IMR-90 (cell line): ENCODE measurements around the gene QDPR. TPM values are rescaled to one million over a fixed set of nuclear protein-coding genes. Genes with fewer than 3 reads are reported as not detected.

Experiments
- ATAC-seq: fragments of 200-7000 bp; cut with Tn5 transposase; 2 replicates; pipeline ENCODE4 v1.9.1; 2020; ENCODE audit warnings: low read depth, mild to moderate bottlenecking, moderate library complexity
- BruUV-seq: library from RNA; stranded (reverse); fragments of 400-500 nt; replicated peaks from 2 replicates; lab custom pipeline; 2021; lab: Mats Ljungman, UMichigan
- CTCF ChIA-PET: fragments of 300-600 bp; formaldehyde crosslinking; extraction: SDS; loops from one replicate; lab custom pipeline; 2021; ENCODE audit warnings: antibody characterized with exemption; lab: Yijun Ruan, JAX
- POLR2A ChIA-PET: fragments of 300-600 bp; sonication (Branson Sonifier 250); formaldehyde crosslinking; loops from one replicate; lab custom pipeline; 2022; ENCODE audit warnings: antibody characterized with exemption; ENCODE audit not compliant: unreplicated experiment; lab: Charles Lee
- DNase-seq: peaks from one replicate; pipeline ENCODE4 v3.0.0; 2013
- H2AFZ ChIP-seq: replicated peaks from 2 replicates; pipeline ENCODE3; 2013; ENCODE audit warnings: low read length, mild to moderate bottlenecking; ENCODE audit not compliant: poor library complexity
- H2AK5ac ChIP-seq: 2 replicates; pipeline ENCODE4 v1.6.1; 2013; ENCODE audit warnings: low read depth, low read length, inconsistent platforms
- H2AK9ac ChIP-seq: replicated peaks from 2 replicates; pipeline ENCODE3; 2013; ENCODE audit warnings: mild to moderate bottlenecking, low read depth, low read length, moderate library complexity; ENCODE audit not compliant: poor library complexity
- H2BK120ac ChIP-seq: 2 replicates; pipeline ENCODE4 v1.6.1; 2013; ENCODE audit warnings: low read depth, low read length, inconsistent platforms
- H2BK15ac ChIP-seq: 3 replicates; pipeline ENCODE4 v1.6.1; 2013; ENCODE audit warnings: low read depth, low read length, inconsistent platforms
- H2BK20ac ChIP-seq: 2 replicates; pipeline ENCODE4 v1.6.1; 2013; ENCODE audit warnings: low read depth, mild to moderate bottlenecking, inconsistent platforms, low read length, moderate library complexity
- H2BK5ac ChIP-seq: 2 replicates; pipeline ENCODE4 v1.6.1; 2013; ENCODE audit warnings: mild to moderate bottlenecking, low read depth, low read length, inconsistent platforms; ENCODE audit not compliant: poor library complexity, severe bottlenecking
- H3K14ac ChIP-seq: replicated peaks from 2 replicates; pipeline ENCODE4 v1.6.1; 2013; ENCODE audit warnings: low read depth, low read length, inconsistent platforms
- H3K18ac ChIP-seq: 2 replicates; pipeline ENCODE4 v1.6.1; 2013; ENCODE audit warnings: low read depth, low read length, control low read depth
- H3K23ac ChIP-seq: 2 replicates; pipeline ENCODE4 v1.6.1; 2013; ENCODE audit warnings: low read depth, low read length, inconsistent platforms
- H3K27ac ChIP-seq: 2 replicates; pipeline ENCODE4 v1.5.1; 2013; ENCODE audit warnings: mild to moderate bottlenecking, control low read depth, low read length; ENCODE audit not compliant: insufficient read depth
- H3K27me3 ChIP-seq: 2 replicates; pipeline ENCODE4 v1.6.1; 2013; ENCODE audit warnings: low read length; ENCODE audit not compliant: control insufficient read depth, insufficient read depth
- H3K36me3 ChIP-seq: 2 replicates; pipeline ENCODE4 v1.6.1; 2013; ENCODE audit warnings: low read length, mixed read lengths; ENCODE audit not compliant: control insufficient read depth, insufficient read depth
- H3K4ac ChIP-seq: 2 replicates; pipeline ENCODE4 v1.6.1; 2013; ENCODE audit warnings: low read depth, low read length, inconsistent platforms
- H3K4me1 ChIP-seq: 2 replicates; pipeline ENCODE4 v1.6.1; 2013; ENCODE audit warnings: low read length, mixed read lengths; ENCODE audit not compliant: control insufficient read depth, insufficient read depth
- H3K4me2 ChIP-seq: 2 replicates; pipeline ENCODE4 v1.6.1; 2013; ENCODE audit warnings: low read depth, mild to moderate bottlenecking, control low read depth, low read length, moderate library complexity
- H3K4me3 ChIP-seq: 2 replicates; pipeline ENCODE4 v1.5.1; 2013; ENCODE audit warnings: low read depth, mild to moderate bottlenecking, control low read depth, low read length, moderate library complexity; ENCODE audit not compliant: insufficient read depth
- H3K56ac ChIP-seq: 2 replicates; pipeline ENCODE4 v1.6.1; 2013; ENCODE audit warnings: low read length, inconsistent platforms; ENCODE audit not compliant: insufficient read depth; ENCODE audit errors: extremely low read depth
- H3K79me1 ChIP-seq, 2 experiments: 2 replicates each; pipeline ENCODE4 v1.6.1; 2013; ENCODE audit warnings: low read length in 2 of 2, inconsistent platforms in 1 of 2, low read depth in 1 of 2
- H3K9ac ChIP-seq: 2 replicates; pipeline ENCODE4 v1.6.1; 2013; ENCODE audit warnings: low read depth, low read length, control low read depth
- H3K9me1 ChIP-seq: 2 replicates; pipeline ENCODE4 v1.6.1; 2013; ENCODE audit warnings: low read length, inconsistent platforms; ENCODE audit not compliant: insufficient read depth
- H3K9me3 ChIP-seq: 2 replicates; pipeline ENCODE4 v1.6.1; 2013; ENCODE audit warnings: low read length; ENCODE audit not compliant: control insufficient read depth, insufficient read depth
- H4K20me1 ChIP-seq: 2 replicates; pipeline ENCODE4 v1.6.1; 2013; ENCODE audit warnings: low read length, inconsistent platforms; ENCODE audit not compliant: insufficient read depth
- H4K5ac ChIP-seq: 2 replicates; pipeline ENCODE4 v1.6.1; 2013; ENCODE audit warnings: mild to moderate bottlenecking, low read depth, low read length, control low read depth
- H4K8ac ChIP-seq, 2 experiments: 2 replicates each; pipeline ENCODE4 v1.6.1; 2013; ENCODE audit warnings: low read depth in 2 of 2, low read length in 2 of 2, control low read depth in 1 of 2, inconsistent platforms in 1 of 2
- H4K91ac ChIP-seq: 2 replicates; pipeline ENCODE4 v1.6.1; 2013; ENCODE audit warnings: low read depth, low read length, inconsistent platforms; ENCODE audit not compliant: insufficient read depth
- WGBS, 2 experiments: methylation state at CpG; one replicate each; pipeline versions ENCODE4 v1.1.5 to v1.1.7; 2013; ENCODE audit warnings: missing lambda C conversion rate in 2 of 2; ENCODE audit not compliant: insufficient read length in 1 of 2; ENCODE audit errors: extremely low coverage in 2 of 2; 5-methylcytosine and 5-hydroxymethylcytosine counted together
- dilution Hi-C: fragments of 300-500 bp; cut with HindIII; formaldehyde crosslinking; loops from one replicate; pipeline ENCODE4 v1.14.3; 2018; ENCODE audit warnings: low sequenced_read_pairs; ENCODE audit not compliant: unreplicated experiment
- in situ Hi-C: fragments of 300-500 bp; cut with MboI; formaldehyde crosslinking; loops from 3 replicates; pipeline ENCODE4 v1.14.3; 2019; ENCODE audit warnings: low sequenced_read_pairs, inconsistent platforms, mixed read lengths
- intact Hi-C: fragments of 100-400 bp; cut with micrococcal nuclease; formaldehyde crosslinking; loops from 2 replicates; pipeline ENCODE4 v1.10.0; 2022
- polyA plus RNA-seq, 3 experiments: library from polyadenylated mRNA; depleted of rRNA; stranded (reverse); fragments of >200 nt; gene quantifications; 2 replicates each; pipeline ENCODE4 v1.2.3, GENCODE V29; 2012; ENCODE audit warnings: low replicate concordance in 1 of 3
- total RNA-seq: library from RNA; depleted of rRNA; stranded (reverse); fragments of >200 nt; gene quantifications from 2 replicates; pipeline ENCODE4 v1.2.3, GENCODE V29; 2012
- TF ChIP-seq, protein P1 (sequence below): fragments of 150-350 bp; IDR thresholded peaks from 2 replicates; pipeline ENCODE4 v1.6.1; 2017; ENCODE audit warnings: mild to moderate bottlenecking, antibody characterized with exemption, low read length, low read depth

QDPR gene
- total and polyA plus RNA-seq, 2 of the 4 experiments (the other 2 are of a cell fraction), result 10.4 to 31.1 TPM

GRCh38 chr4:17502756-17503155 lies 9.1 kb downstream of the QDPR start:
- Histone ChIP-seq H3K4me3 (no peak overlapping the region), H3K27ac (no peak overlapping the region), H4K8ac (no peak overlapping the region), H3K4me1 (peaks cover 2% of the 10 kb centered on the region; the same call in 1 of the 2 replicates), H2BK15ac (no peak overlapping the region), H3K4me2 (no peak overlapping the region), H4K91ac (no peak overlapping the region), H3K4ac (no peak overlapping the region), H2BK20ac (no peak overlapping the region), H3K79me1 (no peaks in the 10 kb centered on the region), H3K9ac (no peak overlapping the region), H2AFZ (no peak overlapping the region), H4K5ac (no peak overlapping the region), H3K18ac (no peak overlapping the region), H2AK5ac (no peak overlapping the region), H3K36me3 (peaks cover 23% of the 10 kb centered on the region), H2AK9ac (no peak overlapping the region), H4K20me1 (no peaks in the 10 kb centered on the region), H2BK120ac (no peak overlapping the region), H3K9me1 (peaks cover 3% of the 10 kb centered on the region; the same call in 1 of the 2 replicates), H3K23ac (no peak overlapping the region), H3K9me3 (no peaks in the 10 kb centered on the region), H3K14ac (no peak overlapping the region), H2BK5ac (no peak overlapping the region), H3K56ac (no peak overlapping the region), H3K27me3 (no peaks in the 10 kb centered on the region)
- intact Hi-C loops, result no loop called here
- in situ Hi-C loops, result no loop called here
- TF ChIP-seq, protein P1, sequence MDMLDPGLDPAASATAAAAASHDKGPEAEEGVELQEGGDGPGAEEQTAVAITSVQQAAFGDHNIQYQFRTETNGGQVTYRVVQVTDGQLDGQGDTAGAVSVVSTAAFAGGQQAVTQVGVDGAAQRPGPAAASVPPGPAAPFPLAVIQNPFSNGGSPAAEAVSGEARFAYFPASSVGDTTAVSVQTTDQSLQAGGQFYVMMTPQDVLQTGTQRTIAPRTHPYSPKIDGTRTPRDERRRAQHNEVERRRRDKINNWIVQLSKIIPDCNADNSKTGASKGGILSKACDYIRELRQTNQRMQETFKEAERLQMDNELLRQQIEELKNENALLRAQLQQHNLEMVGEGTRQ, result no peak
- BruUV-seq, result no TSS peak
- ATAC-seq (no peak), DNase-seq (peak; percentile 48)
- ChIA-PET CTCF (no interaction called here), POLR2A (no interaction called here)
- dilution Hi-C loops, result no loop called here
- WGBS, 2 experiments, result no CpG with 5 or more reads among the region's 3 CpGs
